Inferior parietal cortex (tissue), 1 donor: ENCODE data around the gene RFTN1.
"Not testable (repeated sequence)": the region's sequence is repeated elsewhere in the genome, so short reads cannot be mapped to it uniquely, and the experiment has no call there.

ENCODE experiments used
- DNase-seq: peaks from one replicate; pipeline ENCODE4 v3.0.0-alpha.2; 2016; ENCODE audit errors: extremely low spot score

RFTN1 gene

DNA sequence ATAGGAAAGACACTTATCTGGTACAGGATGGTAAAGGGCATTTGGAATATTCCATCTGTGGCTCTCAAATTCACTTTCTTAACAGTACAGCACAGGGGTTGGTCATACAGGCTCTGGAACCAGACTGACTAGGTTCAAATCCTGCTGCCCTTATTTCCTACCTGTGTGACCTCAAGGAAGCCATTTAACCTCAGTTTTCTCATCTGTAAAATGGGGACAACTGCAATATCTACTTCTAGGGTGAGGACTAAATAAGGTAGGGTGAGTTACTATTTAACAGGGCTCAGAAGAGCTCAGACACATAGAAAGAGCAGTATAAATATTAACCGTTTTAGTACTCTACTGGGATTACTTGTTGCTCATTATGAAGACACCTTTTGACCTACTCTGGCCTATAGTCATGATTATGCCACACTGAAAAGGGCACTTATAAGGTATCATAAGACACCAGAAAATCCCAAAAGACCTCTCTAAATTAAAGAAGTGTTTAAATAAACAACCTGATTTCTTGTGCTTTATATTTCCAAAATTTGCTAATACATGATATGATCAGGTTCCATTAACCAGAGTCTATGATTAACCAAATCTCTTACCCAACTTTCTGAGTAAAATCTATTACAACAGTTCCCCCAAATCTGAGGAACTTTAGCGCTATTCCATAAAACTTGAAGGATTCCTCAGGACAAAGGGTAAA, 6.5 kb downstream of the RFTN1 start:
- DNase-seq = no peak

DNA sequence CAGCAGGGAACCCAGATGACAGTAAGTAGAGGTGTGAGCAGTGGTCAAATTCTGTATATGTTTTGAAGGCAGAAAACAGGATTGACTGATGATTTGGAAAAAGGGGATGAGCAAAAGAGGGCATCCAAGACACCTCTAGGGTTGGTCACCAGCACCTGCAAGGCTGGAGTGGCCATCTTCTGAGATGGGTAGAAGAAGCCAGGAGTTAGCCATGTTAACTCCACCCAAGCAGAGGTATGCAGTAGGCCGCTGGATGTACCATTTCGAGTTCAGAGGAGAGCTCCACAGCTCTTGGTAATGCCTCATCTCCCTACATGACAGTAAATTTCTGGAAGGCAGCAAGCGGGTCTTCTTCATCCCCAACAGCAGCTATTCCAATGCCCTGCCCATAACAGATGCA, 7.0 kb downstream of the RFTN1 start:
- DNase-seq = no peak

DNA sequence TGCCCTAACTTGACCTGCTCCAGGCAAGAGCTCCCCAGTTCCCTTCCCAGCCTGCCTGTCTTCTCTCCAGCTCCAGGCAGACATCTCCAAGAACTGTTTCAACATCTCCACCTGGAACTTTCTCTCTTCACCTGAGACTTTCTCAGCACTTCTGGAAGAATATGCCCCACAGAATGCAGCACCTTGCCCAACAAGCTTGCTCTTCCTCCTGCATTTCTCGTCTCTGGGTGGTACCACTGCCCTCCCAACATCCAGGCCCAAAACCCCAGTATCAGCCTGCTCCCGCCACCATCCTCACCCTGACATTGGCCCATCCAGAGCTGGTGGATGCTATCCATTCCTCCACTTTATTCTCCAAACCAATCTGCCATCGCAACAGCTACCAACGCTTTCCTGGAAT, 8.8 kb downstream of the RFTN1 start:
- DNase-seq = no peak

DNA sequence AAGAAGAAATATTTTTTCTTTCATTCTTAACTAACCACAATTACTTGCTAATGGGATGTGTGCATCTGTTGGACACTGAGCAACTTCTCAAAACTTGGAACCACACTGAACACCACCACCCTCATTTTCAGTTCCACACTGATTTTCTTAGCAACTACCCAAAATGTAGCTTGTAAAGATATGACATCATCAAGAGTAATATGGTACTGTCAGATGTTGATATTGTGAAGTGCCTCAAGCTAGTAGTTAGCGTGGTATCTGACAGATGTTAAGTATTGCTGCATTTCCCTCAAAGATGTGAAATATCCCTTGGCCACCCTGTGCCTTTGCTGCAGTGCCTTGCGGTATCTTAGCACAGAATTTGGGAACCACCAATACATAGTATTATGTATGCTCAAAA, 9.3 kb downstream of the RFTN1 start:
- DNase-seq = no peak

DNA sequence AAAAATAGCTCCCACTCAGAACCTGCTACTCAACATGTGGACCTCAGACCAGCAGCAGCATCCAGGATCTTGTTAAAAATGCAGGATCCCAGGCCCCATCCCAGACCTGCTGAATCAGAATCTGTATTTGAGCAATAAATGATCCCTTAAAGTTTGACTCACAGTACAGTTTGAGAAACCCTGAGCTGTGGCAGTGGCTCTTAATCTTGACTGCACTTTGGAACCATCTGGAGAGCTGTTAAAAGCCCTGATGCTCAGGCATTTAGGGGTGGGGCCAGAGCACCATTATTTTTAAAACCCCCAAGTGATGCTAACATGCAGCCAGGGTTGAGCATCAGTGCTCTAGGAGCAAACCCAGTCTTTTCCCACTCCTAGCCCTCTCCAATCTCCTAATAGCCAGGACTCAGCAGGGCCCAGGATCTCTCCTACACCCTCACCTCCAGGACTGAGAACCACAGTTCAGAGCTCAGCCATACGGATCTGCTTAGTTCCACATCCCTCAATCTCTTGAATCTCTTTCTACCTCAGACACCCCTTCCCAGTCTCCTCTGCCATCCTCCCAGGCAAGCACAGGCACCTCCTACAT, 10.2 kb downstream of the RFTN1 start:
- DNase-seq = no peak

DNA sequence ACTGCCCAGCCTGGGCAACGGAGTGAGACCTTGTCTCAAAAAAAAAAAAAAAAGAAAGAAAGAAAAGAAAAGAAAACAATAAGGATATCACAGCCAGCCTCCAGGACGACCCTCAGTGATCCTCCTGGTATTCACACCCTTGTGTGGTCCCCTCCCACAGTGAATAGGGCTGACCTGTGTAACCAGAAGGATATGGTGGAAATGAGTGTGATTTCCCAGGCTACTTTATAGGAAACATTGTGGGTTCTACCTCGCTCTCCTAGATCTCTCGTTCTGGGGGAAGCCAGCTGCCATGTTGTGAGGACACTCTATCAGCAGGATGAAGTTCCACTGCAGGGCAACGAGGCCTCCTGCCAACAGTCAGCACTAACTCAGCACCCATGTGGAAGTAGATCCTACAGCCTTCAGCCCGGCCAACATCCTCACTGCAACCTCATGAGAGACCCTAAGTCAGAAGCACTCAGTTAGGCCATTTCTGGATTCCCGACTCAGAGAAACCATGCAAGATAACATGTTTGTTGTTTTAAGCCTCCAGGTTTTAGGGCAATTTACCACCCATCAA, 11.1 kb downstream of the RFTN1 start:
- DNase-seq = no peak

DNA sequence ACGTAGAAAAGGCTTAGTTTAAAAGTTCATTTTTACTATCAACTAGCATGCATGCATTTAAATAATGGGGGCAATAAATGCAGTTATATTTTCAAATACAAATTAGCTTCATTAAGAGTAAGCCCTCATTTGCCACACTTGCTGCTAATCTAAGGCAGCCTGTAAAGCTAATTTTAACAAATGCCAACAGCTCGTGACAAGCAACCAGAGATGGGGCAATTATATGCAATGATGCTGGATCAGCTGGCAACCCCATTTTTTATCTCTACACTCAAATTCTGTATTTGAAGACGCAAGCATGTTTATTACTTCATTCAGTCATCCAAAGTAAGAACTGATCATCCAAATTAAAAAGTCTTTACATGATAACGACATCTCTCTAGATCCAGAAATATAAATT, 12.1 kb downstream of the RFTN1 start:
- DNase-seq = no peak

DNA sequence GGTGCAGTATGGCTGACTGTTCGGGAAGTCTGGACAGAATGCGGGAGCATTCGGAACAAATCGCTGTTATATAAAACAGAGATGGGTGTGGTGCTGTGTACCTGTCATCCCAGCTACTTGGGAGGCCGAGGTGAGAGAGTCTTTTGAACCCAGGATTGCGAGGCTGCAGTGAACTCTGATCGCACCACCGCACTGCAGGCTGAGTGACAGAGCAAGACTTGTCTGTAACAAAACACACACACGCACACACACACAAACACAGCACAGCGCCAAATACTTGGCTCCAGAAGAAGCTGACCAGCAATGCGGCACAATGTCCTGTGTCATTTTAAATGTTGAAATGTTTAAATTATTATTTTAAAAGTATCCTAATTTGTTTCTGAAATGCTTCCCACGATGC, 12.6 kb downstream of the RFTN1 start:
- no peak for DNase-seq

DNA sequence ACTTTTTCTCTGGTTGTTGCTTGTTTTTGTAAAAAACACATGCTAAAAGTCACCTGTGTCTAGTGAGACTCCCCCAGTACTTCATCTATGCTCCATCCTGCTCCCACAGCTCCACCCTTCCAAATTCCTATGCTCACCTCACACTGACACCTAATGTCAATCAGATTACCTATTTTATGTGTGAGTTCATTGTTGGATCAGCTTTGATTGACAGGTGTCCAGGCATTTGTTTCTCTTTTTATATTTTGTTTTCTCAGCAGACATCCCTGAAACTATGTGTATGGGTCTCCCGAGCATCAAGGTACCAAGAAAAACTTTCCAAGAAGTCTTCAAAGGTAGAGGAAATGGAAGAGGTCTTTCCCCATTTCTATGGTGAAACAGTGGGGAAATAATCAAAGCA, 13.4 kb downstream of the RFTN1 start:
- no peak for DNase-seq

DNA sequence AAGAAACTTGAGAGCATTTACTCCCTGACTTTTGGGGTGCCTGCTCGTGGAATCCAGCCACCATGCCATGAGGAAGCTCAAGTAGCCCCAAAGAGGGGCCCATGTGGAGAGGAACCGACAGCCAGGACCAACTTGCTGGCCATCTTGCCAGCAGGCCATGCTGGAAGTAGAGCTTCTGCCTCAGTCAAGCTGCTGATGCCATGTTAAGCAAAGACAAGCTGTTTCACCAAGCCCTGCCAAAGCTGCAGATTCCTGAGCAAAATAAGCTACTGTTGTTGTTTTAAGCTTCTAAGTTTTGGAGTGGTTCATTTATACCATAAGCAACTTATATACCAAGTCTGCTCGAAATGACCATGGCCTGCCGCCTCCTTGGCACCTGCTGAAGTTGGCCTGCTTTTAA, 14.1 kb downstream of the RFTN1 start:
- DNase-seq = no peak

DNA sequence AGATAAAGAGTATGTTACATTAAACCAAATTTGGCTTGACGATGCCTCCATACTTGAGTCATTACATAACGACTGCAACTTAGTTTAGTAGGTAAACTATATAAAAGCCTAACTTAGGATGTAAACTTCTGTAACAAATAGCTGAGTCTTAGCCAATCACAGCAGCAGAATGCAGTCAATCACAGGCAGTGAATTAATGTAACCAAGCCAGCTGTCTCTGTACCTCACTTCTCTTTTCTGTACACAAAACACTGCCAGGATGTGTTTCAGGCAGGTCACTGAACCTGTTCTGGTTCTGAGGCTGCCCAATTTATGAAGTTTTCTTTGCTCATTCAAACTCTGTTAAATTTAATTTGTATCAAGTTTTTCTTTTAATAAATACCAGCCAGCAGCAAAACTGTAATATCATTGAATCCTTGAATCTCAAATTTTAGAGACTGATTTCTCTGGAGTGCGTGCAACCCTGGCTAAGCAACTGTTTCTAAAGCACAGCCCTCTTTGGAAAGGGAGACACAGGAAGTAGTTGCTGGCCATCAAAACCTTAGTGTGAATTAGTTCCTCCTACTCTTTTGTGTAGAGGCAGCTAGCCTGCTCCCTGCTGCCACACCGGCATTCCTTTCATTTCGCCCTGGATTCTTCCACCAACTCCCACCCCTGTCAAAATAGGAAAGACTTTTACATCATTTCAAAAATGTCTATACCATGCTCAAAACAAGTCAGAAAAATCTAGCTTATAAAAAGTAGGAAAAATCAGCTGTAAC, 15.2 kb downstream of the RFTN1 start:
- DNase-seq = no peak

DNA sequence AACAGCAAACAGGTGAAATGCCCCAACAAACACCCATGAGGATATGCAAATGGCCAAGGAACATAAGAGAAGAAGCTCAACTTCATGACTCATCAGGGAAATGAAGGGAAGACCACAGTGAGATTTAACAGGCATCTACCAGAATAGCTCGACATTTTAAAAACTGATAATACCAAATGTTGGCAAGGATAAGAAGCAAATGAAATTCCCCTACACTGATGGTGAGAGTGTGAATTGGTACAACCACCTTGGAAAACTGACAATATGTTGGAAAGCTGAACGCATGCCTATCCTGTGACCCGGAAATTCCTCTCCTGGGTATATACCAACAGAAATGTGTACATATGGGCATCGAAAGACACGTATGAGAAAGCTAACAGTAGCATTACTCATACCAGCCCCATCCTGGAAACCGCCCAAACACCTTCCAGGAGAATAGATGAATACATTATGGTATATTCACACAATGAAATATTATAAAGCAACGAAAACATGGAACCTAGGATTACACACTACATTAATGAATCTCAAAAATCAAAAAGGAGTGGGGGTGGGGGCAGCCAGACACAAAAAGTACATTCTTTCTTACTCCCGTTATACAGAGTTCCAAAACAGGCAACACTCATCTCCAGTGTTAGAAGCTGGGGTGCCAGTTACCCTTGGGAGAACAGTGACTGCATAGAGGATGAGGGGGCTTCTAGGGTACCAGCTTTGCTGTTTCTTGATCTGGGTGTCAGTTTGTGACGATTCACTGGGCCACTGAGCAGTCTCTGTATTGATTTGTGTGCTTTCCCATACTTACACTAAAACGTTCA, 16.9 kb downstream of the RFTN1 start:
- DNase-seq = no peak

DNA sequence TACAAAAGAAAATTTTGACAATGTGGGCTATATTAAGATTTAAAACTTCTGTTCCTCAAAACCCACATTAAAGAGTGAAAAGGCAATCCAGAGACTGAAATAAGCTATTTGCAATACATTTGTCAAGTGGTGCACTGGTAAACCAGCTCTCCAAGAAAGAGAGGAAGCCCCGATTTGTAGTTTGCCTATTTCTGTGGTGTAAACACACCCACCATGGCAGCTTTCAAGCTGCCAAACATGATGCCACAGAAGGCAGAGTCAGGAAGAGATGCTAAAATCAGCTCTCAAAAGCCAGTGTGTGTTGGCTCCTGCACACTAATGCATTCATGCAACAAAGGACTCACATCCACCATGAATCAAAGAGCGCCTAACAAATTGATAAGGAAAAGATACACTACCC, 17.5 kb downstream of the RFTN1 start:
- DNase-seq = no peak

DNA sequence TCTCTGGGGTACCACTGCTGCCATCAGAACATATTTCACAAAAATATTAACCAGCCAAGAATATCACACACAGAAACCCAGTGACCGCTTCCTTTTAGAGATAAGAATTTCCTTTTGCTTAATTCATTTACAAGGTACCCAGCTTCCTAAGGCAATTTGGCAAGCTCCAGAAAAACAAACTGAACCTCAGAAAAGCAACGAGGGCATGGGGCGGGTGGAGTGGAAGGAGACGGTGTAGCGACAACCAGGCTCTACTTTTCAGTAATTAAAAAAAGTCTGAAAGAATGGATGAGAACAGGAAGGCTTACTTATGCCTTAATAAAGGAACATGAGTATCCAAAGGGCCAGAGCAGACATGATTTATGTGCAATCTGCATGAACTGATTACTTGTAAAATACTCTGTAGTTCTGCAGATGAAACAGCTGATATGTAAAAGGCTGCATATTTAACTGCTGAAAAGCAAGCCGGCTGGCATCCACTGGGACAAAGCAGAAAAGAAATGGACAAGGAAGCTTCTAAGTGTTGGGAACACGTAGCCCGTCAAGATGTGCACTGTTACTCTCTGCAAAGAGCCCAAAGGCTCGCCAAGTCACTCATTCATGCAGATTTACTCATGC, 18.6 kb downstream of the RFTN1 start:
- no peak for DNase-seq

DNA sequence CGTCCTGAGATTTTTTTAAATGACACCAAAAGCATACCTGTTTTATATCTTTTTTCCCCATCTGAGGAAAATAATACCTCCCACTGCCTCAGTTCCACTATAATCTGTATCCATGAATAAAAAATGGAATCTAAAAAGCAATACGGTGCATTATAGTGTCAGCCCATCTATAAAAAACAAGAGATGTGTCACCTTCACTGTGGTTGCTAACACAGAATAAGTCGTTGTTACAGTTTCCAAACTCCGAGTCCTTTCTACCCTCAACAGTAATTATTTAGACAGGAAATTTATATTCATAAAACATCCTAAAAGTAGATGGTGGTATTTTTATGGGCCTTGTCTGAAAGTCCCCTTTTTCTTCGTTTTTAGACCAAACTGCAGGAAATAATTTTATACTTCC, 19.4 kb downstream of the RFTN1 start:
- DNase-seq = no peak

DNA sequence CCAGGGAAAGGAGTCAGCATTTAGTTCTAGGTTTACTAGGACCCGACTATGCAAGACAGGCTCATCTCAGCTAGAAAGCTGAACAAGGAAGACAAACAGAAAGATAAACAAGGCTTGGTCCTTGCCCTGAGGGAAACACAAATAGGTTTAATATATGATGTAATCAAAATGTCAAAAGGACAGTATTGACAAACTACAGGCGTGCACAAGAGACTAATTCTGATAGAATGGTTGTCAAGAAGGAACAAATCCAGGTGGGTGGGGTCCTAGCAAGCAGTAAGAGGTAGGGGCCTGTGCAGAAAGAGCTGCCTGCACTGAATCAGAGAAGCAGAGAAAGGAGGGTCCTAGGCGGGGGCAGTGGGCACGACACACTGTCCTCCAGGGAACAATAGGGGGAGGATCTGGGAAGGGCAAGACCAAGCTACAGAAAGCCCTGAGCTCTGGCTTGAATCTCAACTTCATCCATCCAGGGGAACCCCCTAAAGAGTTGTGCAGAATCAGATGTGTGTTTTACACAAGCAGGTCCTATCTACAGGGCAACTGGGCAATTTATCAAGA, 23.4 kb downstream of the RFTN1 start:
- no peak for DNase-seq

DNA sequence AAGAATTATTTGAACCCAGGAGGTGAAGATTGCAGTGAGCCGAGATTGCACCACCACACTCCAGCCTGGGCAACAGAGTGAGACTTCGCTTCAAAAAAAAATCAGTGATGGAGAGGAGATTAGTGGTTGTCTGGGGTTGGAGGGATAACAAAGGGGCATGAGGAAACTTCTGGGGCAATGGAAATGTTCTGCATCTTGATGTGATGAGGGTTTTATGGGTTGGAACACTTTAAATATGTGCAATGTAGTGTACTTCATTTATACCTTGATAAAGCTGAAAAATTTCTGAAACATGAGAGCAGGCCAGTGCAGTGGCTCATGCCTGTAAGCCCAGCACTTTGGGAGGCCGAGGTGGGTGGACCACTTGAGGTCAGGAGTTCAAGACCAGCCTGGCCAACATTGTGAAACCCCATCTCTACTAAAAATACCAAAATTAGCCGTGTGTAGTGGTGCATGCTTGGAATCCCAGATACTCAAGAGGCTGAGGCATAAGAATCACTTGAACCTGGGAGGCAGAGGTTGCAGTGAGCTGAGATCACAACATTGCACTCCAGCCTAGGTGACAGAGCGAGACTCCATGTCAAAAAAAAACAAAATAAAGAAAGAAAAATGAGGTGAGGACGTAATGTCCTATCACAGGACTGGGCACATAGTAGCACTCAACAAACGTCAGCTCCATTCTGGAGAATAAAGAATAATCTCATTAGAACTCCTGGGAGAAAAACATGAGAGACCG, 24.0 kb downstream of the RFTN1 start:
- not testable (repeated sequence) for DNase-seq

DNA sequence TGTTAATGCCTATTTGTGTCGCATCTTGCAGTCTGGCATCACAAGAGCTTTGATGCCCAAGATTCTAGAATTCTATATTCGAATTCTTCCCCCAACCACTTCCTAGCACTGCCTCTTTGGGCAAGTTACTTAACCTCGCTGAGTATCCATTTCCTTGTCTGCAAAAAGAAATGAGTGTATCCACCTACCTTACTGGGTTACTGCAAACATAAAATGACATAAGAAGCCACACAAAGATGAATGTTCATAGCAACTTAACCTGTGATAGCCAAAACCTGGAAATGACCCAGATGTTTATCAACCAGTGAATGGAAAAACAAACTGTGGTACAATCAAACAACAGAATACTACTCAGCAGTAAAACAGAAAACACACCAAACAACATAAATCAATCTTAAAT, 24.9 kb downstream of the RFTN1 start:
- no peak for DNase-seq

DNA sequence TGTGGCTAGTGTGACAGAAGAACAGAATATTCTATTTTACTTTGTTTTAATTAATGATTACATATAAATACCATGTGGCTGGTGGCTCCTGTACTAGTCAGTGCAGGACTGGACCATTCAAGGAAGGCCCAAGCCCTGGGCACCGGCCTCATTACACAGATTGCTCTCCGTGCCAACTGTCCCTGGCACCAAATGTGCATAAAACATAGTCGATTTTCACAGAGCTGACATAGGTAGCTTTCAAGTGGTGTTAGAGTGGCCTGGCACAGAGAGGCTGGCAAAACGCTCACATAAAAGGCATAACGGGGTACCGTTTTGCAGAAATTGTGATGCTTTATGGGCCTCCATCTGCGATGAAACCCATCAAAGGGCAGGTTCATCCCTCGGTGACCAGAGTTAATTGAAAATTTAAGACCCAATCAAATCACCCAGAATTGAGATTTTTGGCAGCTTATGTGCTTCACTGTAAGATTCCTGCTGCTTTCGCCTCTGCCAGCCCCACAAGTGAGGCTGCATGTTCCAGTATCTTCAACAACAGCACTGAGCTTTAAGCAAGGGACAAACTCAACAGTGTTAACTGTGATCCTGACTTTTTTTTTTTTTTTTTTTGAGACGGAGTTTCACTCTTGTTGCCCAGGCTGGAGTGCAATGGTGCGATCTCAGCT, 25.9 kb downstream of the RFTN1 start:
- DNase-seq = no peak

DNA sequence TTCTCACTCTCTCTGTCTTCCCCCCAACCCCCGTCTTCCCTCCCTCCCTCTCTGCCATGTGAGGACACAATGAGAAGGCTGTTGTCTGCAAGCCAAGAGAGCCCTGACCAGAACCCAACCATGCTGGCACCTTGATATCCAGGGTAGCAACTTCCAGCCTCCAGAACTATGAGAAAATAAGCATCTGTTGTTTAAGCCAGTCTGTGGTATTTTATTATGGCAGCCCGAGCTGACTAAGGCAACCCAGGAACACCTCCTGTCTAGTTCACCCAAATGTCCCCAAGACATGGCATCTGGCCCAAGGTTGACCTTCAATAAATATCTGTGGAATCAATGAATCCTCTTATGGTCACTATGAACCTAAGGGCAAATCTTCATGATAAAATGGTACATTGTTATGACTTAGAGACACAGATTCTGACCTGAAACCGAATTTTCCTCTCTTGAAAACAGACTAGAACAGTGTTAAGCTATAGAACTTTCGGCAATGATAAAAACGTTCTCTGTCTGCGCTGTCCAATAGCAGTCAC, 26.5 kb downstream of the RFTN1 start:
- no peak for DNase-seq
